ENCODE results near the gene RPL39L.
A peak's percentile ranks its signal among the peaks of the same experiment; 100 is the strongest.

The RPL39L gene

GRCh38 chr3:187103251-187103650 is 36.0 kb downstream of the RPL39L start:
- DNase-seq (ENCODE audit: low read depth): no peak
- H3K4me3 ChIP-seq (ENCODE audit: low read depth, low read length): no peak overlapping the region

DNA sequence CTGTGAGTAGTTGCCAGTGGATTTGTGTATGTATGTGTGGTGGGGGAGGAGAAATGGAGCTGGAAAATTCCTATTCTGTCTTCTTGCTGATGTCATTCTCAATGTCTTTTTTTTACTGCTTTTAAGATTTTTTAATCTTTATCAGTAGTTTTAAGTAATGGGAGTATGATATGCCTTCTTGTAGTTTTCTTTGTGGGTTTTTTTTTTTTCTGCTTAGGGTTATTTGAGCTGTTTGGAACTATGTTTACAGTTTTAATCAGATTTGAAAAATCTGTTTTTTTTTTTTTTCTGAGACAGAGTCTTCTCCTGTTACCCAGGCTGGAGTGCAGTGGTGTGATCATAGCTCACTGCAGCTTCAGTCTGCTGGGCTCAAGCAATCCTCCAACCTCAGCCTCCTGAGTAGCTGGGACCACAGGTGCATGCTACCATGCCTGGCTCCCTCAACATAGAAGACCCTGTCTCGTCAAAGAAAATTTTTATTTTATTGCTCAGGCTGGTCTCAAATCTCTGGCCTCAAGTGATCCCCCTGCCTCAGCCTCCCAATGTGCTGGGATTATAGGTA is 37.1 kb downstream of the RPL39L start:
- DNase-seq (ENCODE audit: low read depth): no peak
- peak overlapping the region; percentile 31 for H3K4me3 ChIP-seq (ENCODE audit: low read depth, low read length)

- H3K4me3 ChIP-seq (ENCODE audit: low read depth, low read length): peak overlapping the region; percentile 31
- DNase-seq (ENCODE audit: low read depth): peak; percentile 39
Measured at GRCh38 chr3:187101184-187102072, 37.9 kb downstream of the RPL39L start.

- no peak overlapping the region for H3K4me3 ChIP-seq (ENCODE audit: low read depth, low read length)
- no peak for DNase-seq (ENCODE audit: low read depth)
Measured at GRCh38 chr3:187098923-187099512, 40.3 kb downstream of the RPL39L start.

DNA sequence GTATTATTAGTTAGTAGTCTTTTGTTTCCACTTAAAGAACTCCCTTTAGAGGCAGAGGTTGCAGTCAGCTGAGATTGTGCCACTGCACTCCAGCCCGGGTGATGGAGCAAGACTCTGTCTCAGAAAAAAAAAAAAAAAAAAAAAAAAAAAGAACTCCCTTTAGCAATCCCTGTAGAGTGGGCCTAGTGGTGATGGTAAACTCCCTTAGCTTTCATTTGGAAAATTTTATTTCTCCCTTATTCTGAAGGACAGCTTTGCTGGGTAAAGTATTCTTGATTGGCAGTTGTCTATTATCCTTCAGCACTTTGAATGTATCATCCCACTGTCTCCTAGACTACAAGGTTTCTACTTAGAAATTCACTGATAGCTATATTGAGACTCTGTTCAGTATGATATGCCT is 46.0 kb downstream of the RPL39L start:
- no peak overlapping the region for H3K4me3 ChIP-seq (ENCODE audit: low read depth, low read length)
- DNase-seq (ENCODE audit: low read depth): no peak

DNA sequence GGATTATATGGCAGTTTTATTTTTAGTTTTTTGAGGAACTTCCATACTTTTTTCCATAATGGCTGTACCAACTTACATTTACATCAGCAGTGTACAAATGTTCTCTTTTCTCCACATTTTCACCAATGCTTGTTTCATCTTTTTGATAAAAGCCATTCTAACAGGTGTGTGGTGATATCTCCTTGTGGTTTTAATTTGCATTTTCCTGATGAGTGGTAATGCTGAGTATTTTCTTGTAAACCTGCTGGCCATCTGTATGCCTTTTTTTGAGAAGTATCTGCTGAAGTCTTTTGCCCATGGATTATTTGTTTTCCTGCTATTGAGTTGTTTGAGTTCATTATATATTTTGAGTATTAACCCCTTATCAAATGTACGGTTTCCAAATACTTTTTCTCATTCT is 50.6 kb downstream of the RPL39L start:
- H3K4me3 ChIP-seq (ENCODE audit: low read depth, low read length): no peak overlapping the region
- DNase-seq (ENCODE audit: low read depth): no peak

GRCh38 chr3:187086831-187087230 is 52.5 kb downstream of the RPL39L start:
- no peak for DNase-seq (ENCODE audit: low read depth)

GRCh38 chr3:187085933-187086332 is 53.4 kb downstream of the RPL39L start:
- DNase-seq (ENCODE audit: low read depth): no peak
- no peak overlapping the region for H3K4me3 ChIP-seq (ENCODE audit: low read depth, low read length)

More at GRCh38 chr3:187086831-187087230, 52.5 kb downstream of the RPL39L start:
- H3K4me3 ChIP-seq (ENCODE audit: low read depth, low read length): no peak overlapping the region

DNA sequence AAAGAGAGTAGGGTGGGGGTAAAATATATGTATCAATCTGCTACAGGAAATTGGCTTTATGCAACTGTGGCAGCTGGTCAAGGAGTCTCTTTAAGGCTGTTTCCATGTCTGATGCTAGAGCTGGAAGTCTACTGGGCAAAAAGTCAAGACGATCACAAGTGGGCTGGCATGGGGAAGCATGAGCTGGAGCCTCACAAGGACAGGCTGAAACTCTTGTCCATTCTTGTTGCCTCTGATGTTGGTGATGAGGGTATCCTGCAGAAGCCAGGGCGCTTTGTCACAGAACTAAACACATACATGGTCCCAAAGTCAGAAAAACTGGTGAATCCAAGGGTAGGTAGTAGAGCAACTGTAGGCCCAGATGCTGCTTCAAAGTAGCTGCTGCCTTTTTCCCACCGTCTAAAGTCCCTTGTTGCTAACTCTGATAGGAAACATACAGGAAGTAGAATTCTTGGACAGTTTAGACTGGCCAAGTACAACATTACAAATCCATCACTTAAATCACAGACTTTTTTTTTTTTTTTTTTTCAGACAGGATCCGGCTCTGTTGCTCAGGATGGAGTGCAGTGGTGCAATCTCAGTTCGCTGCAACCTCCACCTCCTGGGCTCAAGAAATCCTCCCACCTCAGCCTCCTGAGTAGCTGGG is 54.2 kb downstream of the RPL39L start:
- DNase-seq (ENCODE audit: low read depth): no peak
- no peak overlapping the region for H3K4me3 ChIP-seq (ENCODE audit: low read depth, low read length)

DNA sequence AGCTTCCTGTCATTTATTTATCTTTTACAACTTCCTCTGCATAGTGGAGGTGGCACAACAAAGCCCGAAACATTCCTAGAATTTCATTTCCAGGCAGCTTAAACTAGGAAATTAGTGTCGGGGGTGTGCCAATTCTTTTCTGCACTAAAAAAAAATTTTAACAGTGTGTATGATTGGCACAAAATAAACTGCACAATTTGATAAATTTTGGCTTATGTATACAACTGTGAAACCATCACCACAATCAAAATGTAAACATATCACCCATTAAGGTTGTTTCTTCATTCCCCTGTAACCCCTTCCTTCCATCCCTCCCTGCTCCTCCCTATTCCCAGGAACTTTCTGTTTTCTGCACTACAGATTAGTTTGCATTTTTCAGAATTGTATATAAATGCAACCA is 54.7 kb downstream of the RPL39L start:
- no peak for DNase-seq (ENCODE audit: low read depth)
- no peak overlapping the region for H3K4me3 ChIP-seq (ENCODE audit: low read depth, low read length)

DNA sequence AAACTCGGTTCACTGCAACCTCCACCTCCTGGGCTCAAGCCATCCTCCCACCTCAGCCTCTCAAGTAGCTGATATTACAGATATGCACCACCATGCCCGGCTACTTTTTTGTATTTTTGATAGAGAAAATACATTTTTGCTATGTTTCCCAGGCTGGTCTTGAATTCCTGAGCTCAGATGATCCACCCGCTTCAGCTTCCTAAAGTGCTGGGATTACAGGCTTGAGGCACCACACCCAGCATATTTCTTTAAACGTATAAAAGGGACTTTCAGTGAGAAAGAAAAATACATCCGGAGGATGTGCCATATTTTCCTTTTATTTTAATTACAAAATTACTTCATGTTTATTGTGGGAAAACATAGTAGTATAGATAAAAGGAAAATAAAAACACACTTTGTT is 55.2 kb downstream of the RPL39L start:
- no peak for DNase-seq (ENCODE audit: low read depth)
- H3K4me3 ChIP-seq (ENCODE audit: low read depth, low read length): no peak overlapping the region

DNA sequence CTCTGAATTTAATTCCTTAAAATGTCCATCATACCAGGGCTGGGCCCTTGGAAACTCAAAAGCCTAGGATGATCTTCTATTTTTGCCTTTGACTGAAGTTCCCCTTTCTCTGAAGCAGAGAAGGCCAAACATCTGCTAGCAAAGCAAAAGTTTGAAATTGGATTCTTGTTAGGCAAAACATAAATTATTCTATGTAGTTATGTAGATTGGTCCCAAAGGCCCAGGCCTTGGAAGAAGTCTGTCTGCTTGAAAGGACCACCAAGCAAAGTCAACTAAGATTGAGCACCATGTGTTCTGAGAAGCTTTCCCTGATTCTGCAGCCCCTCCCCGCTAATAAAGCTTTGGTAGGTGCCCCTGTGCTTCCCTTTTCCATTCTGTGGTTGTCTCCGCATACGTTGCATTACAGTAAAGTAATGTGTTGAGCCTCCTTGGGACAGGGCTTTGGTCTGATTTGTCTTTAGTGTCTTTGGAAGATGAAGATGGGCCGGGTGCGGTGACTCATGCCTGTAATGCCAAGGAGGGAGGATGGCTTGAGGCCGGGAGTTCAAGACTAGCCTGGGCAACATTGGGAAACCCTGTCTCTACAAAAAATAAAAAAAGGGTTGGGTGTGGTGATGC is 56.4 kb downstream of the RPL39L start:
- DNase-seq (ENCODE audit: low read depth): no peak
- H3K4me3 ChIP-seq (ENCODE audit: low read depth, low read length): no peak overlapping the region

DNA sequence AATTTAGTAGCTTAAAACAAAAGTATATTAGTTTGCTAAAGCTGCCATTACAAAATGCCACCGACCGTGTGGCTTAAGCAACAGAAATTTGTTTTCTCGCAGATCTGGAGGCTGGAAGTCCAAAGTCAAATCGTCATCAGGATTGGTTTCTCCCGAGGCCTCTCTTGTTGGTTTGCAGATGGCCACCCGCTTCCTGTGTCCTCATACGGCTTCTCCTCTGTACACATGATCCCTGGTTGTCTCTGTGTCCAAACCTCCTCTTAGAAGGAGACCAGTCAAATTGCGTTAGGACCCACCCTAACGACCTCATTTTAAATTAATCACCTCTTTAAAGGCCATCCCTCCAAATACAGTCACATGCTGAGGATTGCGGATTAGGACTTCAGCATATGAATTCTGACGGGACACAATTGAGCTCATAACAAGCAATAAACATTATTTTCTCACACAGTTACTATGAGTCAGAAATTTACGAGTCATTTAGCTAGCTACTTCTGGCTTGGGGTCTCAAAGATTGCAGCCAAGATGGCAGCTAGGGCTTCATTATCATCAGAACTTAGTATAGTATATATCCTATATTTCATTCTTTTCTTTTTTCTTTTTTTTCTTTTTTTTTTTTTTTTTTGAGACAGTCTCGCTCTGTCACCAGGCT is 58.4 kb downstream of the RPL39L start:
- no peak for DNase-seq (ENCODE audit: low read depth)
- H3K4me3 ChIP-seq (ENCODE audit: low read depth, low read length): no peak overlapping the region

DNA sequence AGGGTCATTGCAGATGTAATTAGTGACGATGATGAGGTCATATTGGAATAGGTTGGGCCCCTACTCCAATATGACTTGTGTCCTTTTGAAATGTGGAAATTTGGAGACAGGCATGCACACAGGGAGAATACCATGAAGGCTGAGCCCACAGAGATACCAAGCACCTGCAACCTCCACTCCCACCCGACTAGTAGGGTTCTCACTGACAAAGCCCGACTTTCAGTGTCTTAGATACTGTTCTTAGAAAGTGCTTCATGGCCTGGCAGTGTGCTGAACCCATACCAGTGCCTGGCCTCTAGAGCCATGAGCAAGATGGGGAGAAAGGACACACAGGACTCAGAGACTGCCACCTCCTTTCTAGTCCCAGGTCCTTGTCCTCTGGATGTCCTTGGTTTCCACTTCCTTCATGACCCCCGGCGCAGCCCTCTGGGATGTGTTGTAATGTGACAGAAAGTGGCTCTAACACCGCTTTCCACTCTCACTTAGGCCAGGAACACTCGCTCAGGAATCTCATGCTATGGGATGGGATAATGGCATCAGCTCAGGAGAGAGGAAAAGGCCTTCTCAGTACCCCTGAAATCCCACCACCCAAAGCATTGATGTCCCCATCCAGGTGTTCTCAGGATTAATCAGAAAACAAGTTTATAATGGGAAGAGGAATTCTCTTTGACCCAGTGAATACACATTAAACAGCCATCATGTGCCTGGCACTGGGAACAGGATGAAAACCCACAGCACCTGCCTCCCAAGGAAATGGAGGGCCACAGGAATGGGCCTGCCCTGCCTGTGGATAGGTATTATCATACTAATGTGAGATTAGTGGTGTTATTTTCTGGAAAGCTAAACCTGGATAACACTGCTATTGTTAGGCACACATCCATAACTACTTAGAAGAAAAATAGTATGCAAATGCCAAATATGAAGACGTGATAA is 59.9 kb downstream of the RPL39L start:
- no peak overlapping the region for H3K4me3 ChIP-seq (ENCODE audit: low read depth, low read length)
- DNase-seq (ENCODE audit: low read depth): no peak

- no peak overlapping the region for H3K4me3 ChIP-seq (ENCODE audit: low read depth, low read length)
- no peak for DNase-seq (ENCODE audit: low read depth)
Measured at GRCh38 chr3:187077537-187077936, 61.8 kb downstream of the RPL39L start.

DNA sequence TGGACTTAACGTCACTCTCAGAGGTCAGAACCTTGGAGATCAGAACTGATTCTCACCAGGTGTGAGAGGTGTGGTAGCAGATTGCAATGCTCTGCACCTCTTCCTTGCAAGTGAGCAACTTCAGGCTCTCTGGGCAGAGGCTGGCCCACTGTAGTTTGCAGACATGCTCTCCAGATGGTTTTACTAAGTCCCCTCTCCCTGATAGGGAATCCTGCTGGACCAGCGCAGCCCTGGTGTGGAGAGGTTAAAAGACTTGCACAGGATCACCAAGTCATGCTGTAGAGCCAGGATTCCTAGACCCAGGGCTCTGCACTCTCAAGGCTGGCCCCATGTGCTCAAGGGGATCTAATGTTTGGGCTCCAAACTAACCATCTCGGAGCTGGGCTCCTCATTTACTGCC is 62.2 kb downstream of the RPL39L start:
- H3K4me3 ChIP-seq (ENCODE audit: low read depth, low read length): no peak overlapping the region
- no peak for DNase-seq (ENCODE audit: low read depth)

DNA sequence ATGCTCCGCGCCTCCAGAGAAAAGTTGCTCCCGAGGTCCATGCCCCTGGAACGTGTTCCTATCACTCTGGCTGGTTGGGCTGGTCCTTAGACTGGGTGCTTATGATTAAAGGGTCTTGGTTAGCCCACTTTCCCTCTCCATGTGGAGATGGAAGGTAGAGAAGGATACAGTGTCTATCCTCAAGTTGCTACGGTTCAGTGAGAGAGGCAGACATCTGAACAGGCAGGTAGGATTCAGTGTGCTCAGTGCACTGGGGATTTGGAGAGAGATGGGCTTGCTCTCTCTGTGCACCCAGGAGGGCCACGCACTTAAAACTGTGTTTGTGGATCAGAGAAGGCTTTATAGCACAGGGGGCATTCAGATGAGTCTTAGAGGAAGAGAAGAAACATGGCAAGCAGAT is 63.0 kb downstream of the RPL39L start:
- H3K4me3 ChIP-seq (ENCODE audit: low read depth, low read length): no peak overlapping the region
- DNase-seq (ENCODE audit: low read depth): no peak

- H3K4me3 ChIP-seq (ENCODE audit: low read depth, low read length): no peak overlapping the region
- DNase-seq (ENCODE audit: low read depth): no peak
Measured at GRCh38 chr3:187074846-187075245, 64.5 kb downstream of the RPL39L start.
